Measurements from ENCODE around the gene MRPS25.

The MRPS25 gene

GRCh38 chr3:15056676-15057404 is 8.3 kb downstream of the MRPS25 start:
- peaks cover 31% of the 10 kb centered on the region for H3K36me3 ChIP-seq (ENCODE audit: control insufficient read depth, insufficient read depth, low read length)

GRCh38 chr3:15055019-15055557 is 10.0 kb downstream of the MRPS25 start:
- Histone ChIP-seq H3K27me3 (replicated peaks; ENCODE audit: control insufficient read depth, insufficient read depth, low read length) (no peaks in the 10 kb centered on the region), H3K4me3 (replicated peaks; ENCODE audit: low read depth, low read length) (no peak overlapping the region), H3K36me3 (ENCODE audit: control insufficient read depth, insufficient read depth, low read length) (peaks cover 31% of the 10 kb centered on the region)
- no peak for TF ChIP-seq CTCF (IDR thresholded peaks at IDR 0.05; ENCODE audit: insufficient read depth, low read length, poor library complexity, severe bottlenecking)
- peak; percentile 46 for DNase-seq (ENCODE audit: extremely low read depth, insufficient read length)

More at GRCh38 chr3:15056676-15057404, 8.3 kb downstream of the MRPS25 start:
- Histone ChIP-seq H3K4me3 (replicated peaks; ENCODE audit: low read depth, low read length) (no peak overlapping the region), H3K27me3 (replicated peaks; ENCODE audit: control insufficient read depth, insufficient read depth, low read length) (no peaks in the 10 kb centered on the region)
- TF ChIP-seq CTCF (IDR thresholded peaks at IDR 0.05; ENCODE audit: insufficient read depth, low read length, poor library complexity, severe bottlenecking): no peak
- no peak for DNase-seq (ENCODE audit: extremely low read depth, insufficient read length)

- DNase-seq (ENCODE audit: extremely low read depth, insufficient read length): no peak
- H3K4me3 ChIP-seq (replicated peaks; ENCODE audit: low read depth, low read length): no peak overlapping the region
Measured at GRCh38 chr3:15053541-15053940, 11.6 kb downstream of the MRPS25 start.

GRCh38 chr3:15052335-15053242 is 12.5 kb downstream of the MRPS25 start:
- no peak for DNase-seq (ENCODE audit: extremely low read depth, insufficient read length)
- Histone ChIP-seq H3K27me3 (replicated peaks; ENCODE audit: control insufficient read depth, insufficient read depth, low read length) (no peaks in the 10 kb centered on the region), H3K36me3 (ENCODE audit: control insufficient read depth, insufficient read depth, low read length) (peaks cover 26% of the 10 kb centered on the region), H3K4me3 (replicated peaks; ENCODE audit: low read depth, low read length) (no peak overlapping the region)
- no peak for TF ChIP-seq CTCF (IDR thresholded peaks at IDR 0.05; ENCODE audit: insufficient read depth, low read length, poor library complexity, severe bottlenecking)

More at GRCh38 chr3:15053541-15053940, 11.6 kb downstream of the MRPS25 start:
- TF ChIP-seq CTCF (IDR thresholded peaks at IDR 0.05; ENCODE audit: insufficient read depth, low read length, poor library complexity, severe bottlenecking): no peak
- H3K27me3 ChIP-seq (replicated peaks; ENCODE audit: control insufficient read depth, insufficient read depth, low read length): no peaks in the 10 kb centered on the region
- H3K36me3 ChIP-seq (ENCODE audit: control insufficient read depth, insufficient read depth, low read length): peaks cover 29% of the 10 kb centered on the region

- Histone ChIP-seq H3K36me3 (ENCODE audit: control insufficient read depth, insufficient read depth, low read length) (peaks cover 26% of the 10 kb centered on the region), H3K27me3 (replicated peaks; ENCODE audit: control insufficient read depth, insufficient read depth, low read length) (no peaks in the 10 kb centered on the region), H3K4me3 (replicated peaks; ENCODE audit: low read depth, low read length) (no peak overlapping the region)
- DNase-seq (ENCODE audit: extremely low read depth, insufficient read length): peak; percentile 40
- TF ChIP-seq CTCF (IDR thresholded peaks at IDR 0.05; ENCODE audit: insufficient read depth, low read length, poor library complexity, severe bottlenecking): peak; percentile 92
Measured at GRCh38 chr3:15051531-15051930, 13.6 kb downstream of the MRPS25 start.
